Vagina (tissue), 2 donors: ENCODE measurements around the gene CD40LG.

ENCODE experiments used
- CTCF ChIP-seq, 3 experiments: fragments of 450-650 bp in 2 of 3; fragments of 200-600 bp in 1 of 3; sonication (generic) in 1 of 3; IDR thresholded peaks; one replicate each; pipeline ENCODE4 v1.5.1; 2017 to 2019; ENCODE audit warnings: antibody characterized with exemption in 3 of 3, mild to moderate bottlenecking in 2 of 3, moderate library complexity in 2 of 3
- POLR2A ChIP-seq, 2 donors: fragments of 450-650 bp; IDR thresholded peaks; one replicate each; pipeline ENCODE4 v1.6.1; 2017; ENCODE audit warnings: antibody characterized with exemption in 2 of 2, mild to moderate bottlenecking in 2 of 2, moderate library complexity in 2 of 2

GRCh38 chrX:136616987-136617685, 30.8 kb upstream of the CD40LG start:
- no peak for TF ChIP-seq CTCF (IDR thresholded peaks at IDR 0.05)
- TF ChIP-seq POLR2A (IDR thresholded peaks at IDR 0.05), result no peak
